Measurements from ENCODE around the gene LMBRD2.
"Not testable (repeated sequence)": the region's sequence is repeated elsewhere in the genome, so short reads cannot be mapped to it uniquely, and the experiment has no call there.

The LMBRD2 gene

DNA sequence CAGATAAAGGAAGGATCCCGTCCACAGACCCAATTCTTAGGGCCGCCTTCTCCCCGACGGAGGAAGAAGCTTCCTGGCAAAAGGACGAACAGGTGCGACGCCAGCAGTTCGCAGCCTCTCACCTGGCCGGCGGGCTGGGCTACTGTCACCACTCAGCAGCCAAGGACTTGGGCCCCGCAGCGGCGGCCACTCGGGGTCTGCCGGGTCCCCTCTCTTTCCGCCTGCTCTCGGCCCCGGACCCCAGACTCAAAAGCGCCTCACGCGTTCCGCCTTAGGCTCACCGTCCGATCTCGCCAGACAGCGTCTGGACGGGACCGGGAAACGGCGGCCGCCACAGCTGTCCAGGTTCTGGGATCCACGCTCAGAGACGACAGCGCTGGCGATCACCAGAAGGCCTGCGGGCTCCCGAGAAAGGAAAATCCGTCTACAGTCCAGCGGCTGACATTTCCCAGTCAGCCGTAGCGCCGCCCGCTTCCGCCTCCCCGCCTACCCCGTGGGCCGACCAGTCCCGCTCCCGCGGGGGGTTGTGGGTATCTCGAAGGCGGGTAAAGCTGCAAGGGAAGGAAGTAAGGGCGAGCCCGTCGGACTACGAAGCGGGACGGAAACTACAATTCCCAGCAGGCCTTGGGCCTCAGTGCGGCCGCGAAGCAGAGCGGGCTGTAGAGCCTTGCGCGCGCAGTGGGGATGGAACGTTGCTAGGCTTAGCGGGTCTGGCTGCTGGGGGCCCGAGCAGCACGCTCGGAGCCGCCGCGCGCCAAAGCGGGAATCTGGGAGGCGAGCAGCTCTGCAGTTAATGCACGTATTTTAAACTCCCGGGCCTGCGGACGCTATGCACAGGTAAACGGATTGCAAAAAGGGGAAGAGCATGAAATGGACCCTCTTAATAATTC lies at the start of gene LMBRD2, which contains the start of gene SKP2:
TSS of gene LMBRD2 (minus strand) at position 454 of the 890 bp plus-strand sequence. CDS start 8,538 bp downstream, outside the sequence.
TSS of gene SKP2 (plus strand) at position 678 of the 890 bp plus-strand sequence. CDS start at position 830, 152 bp downstream.
- peak; percentile 77 for FAIRE-seq

- no peak for FAIRE-seq
Measured at GRCh38 chr5:36200513-36200912, 48.8 kb upstream of the LMBRD2 start.

GRCh38 chr5:36199620-36200019 lies 47.9 kb upstream of the LMBRD2 start:
- FAIRE-seq, result no peak

- FAIRE-seq, result not testable (repeated sequence)
Measured at GRCh38 chr5:36198783-36199182, 47.1 kb upstream of the LMBRD2 start.

- FAIRE-seq, result no peak
Measured at GRCh38 chr5:36198281-36198680, 46.6 kb upstream of the LMBRD2 start.

- no peak for FAIRE-seq
Measured at GRCh38 chr5:36193746-36194145, 42.1 kb upstream of the LMBRD2 start.

DNA sequence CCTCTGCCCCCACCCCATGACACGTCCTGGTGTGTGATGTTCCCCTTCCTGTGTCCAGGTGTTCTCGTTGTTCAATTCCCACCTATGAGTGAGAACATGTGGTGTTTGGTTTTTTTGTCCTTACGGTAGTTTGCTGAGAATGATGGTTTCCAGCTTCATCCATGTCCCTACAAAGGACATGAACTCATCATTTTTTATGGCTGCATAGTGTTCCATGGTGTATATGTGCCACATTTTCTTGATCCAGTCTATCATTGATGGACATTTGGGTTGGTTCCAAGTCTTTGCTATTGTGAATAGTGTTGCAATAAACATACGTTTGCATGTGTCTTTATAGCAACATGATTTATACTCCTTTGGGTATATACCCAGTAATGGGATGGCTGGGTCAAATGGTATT lies 32.7 kb upstream of the LMBRD2 start:
- not testable (repeated sequence) for FAIRE-seq

GRCh38 chr5:36181774-36182173 lies 30.1 kb upstream of the LMBRD2 start:
- no peak for FAIRE-seq

DNA sequence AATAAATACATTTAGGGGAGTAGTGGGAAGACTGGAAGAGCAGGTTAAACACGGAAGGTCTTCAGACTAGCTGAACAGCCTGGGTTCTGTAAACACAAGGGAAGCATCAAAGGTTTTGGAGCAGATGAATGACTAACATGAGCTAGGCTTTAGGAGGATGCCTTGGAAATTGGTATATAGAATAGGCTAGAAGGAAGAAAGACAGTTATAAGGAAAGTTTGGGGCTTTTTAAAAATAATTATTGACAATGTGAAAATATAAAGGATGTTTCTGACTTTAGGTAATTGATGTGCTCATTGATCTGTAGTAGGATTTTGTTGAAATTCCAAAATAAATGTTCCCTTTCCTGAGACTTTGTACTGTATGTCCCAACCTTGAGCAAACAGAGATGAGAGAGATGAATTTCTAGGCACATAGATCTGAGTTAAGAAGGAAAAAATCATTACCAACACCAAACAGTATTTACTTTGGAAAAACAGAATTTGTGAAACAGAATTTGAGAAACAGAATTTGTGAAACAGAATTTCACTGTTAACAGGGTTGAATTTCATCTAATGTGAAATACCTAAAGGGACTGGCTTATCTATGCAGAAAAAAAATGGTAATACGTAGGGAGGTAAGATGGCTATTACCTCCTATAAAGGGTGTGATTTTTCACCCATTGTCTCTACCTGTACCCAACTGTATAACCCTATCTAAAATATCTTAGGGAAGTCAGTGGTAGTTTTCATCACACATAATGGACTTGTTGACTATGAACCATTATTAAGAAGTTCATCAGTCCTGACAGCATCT lies 29.1 kb upstream of the LMBRD2 start:
- no peak for FAIRE-seq

- FAIRE-seq, result no peak
Measured at GRCh38 chr5:36179950-36180349, 28.3 kb upstream of the LMBRD2 start.

DNA sequence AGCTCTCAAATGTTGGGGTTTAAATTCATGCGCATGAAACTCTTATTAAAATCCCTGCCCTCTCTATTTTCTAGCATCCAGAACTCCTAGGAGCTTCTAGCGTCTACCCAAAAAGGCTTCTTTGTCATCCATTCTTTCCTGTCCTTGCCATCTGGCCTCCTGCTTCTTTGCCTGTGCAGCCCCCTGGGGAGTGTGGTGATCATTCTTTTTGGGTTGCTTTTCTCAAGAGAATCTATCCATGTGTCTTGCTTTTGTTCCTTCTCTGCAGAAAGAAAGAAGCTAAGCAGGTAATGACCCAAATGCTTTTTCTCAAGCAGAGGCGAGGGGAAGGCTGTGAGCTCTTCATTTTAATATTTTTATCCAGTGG lies 26.8 kb upstream of the LMBRD2 start:
- no peak for FAIRE-seq

DNA sequence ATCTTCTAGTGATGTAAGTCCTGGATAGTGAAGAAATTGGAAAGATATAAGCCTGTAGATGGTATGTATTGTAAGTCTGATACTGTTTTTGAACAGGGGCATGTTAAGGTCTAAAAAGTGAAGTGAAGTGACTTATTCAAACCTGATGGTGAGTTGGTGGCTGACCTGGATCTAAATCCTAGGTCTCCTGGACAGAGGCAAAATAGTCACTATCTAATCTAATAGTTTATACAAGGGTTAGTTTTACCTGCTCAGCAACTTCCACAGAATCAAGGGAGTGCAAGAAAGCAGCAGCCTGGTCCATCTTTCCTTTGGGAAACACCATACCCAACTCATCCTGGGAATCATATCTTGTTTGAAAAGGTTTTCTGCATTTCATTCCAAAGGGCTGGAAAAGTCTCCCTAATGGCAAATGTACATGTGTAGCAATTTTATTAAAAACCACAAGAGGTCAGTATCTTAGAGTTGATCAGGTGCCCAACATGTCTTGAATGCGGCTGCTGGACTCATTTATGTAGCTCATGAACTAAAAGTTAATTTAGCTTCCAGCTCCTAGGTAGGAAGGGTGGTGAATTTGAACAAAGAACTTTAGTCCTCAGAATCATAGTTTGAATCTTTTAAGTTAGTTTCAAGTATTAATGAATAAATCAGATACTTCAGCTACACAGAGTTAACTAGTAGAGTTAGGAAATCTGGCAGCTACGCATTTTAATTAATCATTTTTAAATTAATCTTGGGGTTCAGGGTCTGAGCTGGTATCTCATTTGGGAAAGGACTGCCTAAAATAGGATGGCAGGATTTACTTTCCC lies 26.2 kb upstream of the LMBRD2 start:
- FAIRE-seq, result peak; percentile 99

DNA sequence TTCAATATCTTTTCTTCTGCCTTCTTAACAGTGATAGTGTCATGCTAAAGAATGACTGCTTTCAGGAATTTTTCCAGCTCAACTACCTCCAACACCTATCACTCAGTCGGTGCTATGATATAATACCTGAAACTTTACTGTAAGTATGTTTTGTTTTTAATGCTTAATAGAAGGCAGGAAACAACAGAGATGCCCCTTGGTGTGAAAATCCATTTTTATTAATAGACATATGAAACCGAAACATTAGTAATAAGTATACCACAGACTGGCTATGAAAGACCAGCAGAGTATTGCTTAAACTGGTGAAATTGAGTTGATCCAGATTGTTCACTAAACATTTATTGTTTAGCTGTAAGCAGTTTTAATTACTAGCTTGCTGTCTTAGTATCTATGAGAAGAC lies 25.5 kb upstream of the LMBRD2 start:
- no peak for FAIRE-seq

DNA sequence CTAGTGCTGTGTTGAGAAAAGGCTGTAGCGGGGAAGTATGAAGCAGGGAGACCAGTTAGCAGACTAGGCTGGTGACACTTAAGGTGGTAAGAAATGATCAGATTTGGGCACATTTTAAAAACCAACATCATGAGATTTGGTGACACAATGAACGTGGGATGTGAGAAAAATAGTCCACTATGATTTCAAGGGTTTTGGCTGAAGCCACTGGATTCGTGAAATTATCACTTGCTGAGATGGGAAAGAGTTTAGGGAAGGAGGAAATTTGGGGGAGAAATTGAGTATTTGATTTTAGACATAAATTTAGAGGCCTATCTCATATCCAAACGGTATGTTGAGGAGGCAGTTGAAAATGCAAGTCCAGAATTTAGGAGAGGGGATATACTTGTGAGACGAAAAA lies 23.4 kb upstream of the LMBRD2 start:
- FAIRE-seq, result no peak

DNA sequence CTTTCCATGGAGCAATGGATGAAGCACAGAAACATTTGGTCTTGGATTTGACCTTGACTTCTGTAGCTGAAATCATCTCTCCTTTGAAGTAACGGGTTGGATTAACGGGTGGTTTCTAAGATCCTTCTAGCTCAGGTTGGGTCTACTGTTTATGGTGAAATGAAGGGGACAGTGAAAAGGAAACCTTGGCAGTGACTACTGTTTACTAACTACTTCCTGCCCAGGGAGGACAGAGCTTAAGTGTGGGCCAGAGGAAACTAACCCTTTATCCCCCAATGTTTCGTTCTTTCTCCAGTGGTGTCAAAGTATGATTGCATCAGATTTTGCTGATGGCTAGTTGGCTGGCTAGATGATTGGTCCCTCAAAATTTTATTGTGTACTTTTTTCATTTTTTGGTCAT lies 22.4 kb upstream of the LMBRD2 start:
- no peak for FAIRE-seq

- no peak for FAIRE-seq
Measured at GRCh38 chr5:36173426-36173825, 21.7 kb upstream of the LMBRD2 start.

DNA sequence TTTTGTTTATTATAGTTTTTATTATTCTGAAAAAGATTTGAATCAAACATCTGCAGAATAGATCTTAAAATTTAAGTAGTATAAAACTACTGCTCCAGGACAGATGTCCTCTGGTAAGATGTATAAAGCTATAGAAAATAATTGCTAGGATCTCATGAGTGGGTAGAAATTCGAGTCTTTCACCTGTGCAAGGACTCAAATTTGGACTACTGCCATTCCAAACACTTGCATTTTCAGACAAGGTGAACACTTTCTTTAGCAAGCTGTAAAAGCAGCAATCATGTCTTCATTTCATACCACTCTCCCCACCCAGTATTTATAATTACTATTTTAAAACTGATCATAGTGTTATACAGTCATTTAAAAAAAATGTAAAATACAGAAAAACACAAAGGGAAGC lies 20.9 kb upstream of the LMBRD2 start:
- no peak for FAIRE-seq

DNA sequence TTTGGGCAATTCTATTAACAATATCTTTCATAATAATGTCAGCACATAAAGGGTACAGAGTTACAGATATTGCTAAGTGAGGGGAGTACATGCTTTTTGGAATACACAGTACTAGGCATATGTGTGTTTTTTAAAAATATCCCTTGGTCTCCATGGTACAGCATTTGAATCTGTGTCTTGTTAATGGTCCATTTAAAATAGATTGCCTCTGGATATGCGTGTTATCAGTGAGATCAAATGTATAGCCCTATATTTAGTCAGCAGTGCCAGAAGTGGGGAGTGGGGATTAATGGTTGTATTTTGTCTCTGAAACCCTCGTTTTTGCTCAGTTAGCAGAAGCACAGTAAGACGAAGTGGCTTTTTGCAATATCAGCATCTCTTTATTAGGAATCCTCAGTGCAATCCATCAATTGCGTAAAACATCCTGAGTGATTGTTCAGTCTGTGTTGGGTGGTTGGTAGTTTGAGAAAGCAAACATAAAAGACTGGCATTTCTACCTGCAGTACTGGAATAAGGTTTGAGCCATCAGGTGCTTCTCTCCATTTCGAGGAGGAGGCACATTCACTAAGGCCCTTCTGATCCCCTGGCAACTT lies 19.2 kb upstream of the LMBRD2 start:
- no peak for FAIRE-seq

DNA sequence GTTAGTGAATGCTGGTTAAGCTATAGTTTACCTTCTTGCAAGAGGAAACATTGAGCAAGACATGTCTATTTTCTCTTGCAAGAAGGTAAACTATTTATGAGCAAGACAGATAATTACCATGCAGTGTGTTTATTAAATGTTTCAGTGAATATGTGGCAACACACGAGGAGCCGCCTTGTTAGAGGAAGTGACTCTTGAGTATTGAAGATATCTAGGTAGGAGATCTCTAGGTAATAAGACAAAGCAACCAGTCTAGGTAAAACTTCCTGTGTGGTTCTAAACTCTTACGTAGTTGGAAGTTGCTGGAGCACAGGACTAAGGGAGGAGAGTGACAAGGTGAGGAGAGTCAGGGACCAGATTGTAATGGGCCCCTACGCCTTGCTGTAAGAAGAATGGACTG lies 17.1 kb upstream of the LMBRD2 start:
- no peak for FAIRE-seq

GRCh38 chr5:36164461-36164860 lies 12.8 kb upstream of the LMBRD2 start:
- FAIRE-seq, result no peak

GRCh38 chr5:36162810-36163486 lies 11.3 kb upstream of the LMBRD2 start:
- FAIRE-seq, result no peak

GRCh38 chr5:36161361-36161760 lies 9.7 kb upstream of the LMBRD2 start:
- FAIRE-seq, result no peak

Measured in islet of Langerhans (tissue), 1 donor.